NCI-H446 treated with DMSO at 0.1 percent for 48 hours (cell line): ENCODE data around the gene GIMAP6.
"Not testable (repeated sequence)": the region's sequence is repeated elsewhere in the genome, so short reads cannot be mapped to it uniquely, and the experiment has no call there.

Experiments used
- DNase-seq: peaks from one replicate; lab custom pipeline; 2025; lab: John Stamatoyannopoulos, UW

GIMAP6 gene

GRCh38 chr7:150585199-150585598 lies 47.0 kb downstream of the GIMAP6 start:
- DNase-seq = no peak

GRCh38 chr7:150580638-150581394 lies 51.4 kb downstream of the GIMAP6 start:
- DNase-seq = no peak

GRCh38 chr7:150579979-150580637 lies 52.1 kb downstream of the GIMAP6 start:
- not testable (repeated sequence) for DNase-seq
